Bone marrow (tissue), 2 donors: ENCODE results near the gene OTUD1.

Source experiments
- DNase-seq, 2 donors: peaks; one replicate each; lab custom pipeline; 2025; lab: John Stamatoyannopoulos, UW

OTUD1 gene

GRCh38 chr10:23469596-23470237 is 30.8 kb downstream of the OTUD1 start:
- no peak for DNase-seq

GRCh38 chr10:23472181-23472580 is 33.3 kb downstream of the OTUD1 start:
- no peak for DNase-seq

- no peak for DNase-seq
Measured at GRCh38 chr10:23474081-23474480, 35.2 kb downstream of the OTUD1 start.

- DNase-seq: no peak
Measured at GRCh38 chr10:23474626-23475025, 35.8 kb downstream of the OTUD1 start.

GRCh38 chr10:23478570-23478969 is 39.7 kb downstream of the OTUD1 start:
- no peak for DNase-seq

- no peak for DNase-seq
Measured at GRCh38 chr10:23479798-23480473, 41.1 kb downstream of the OTUD1 start.

GRCh38 chr10:23481363-23481961 is 42.6 kb downstream of the OTUD1 start:
- no peak for DNase-seq

GRCh38 chr10:23490115-23490514 is 51.2 kb downstream of the OTUD1 start:
- DNase-seq: no peak
